ENCODE results near the gene ZNF548. TPM values are rescaled to one million over a fixed set of nuclear protein-coding genes. Genes with fewer than 3 reads are reported as not detected.

The ZNF548 gene
- total RNA-seq = 21.5 and 25.4 TPM in 2 replicates

DNA sequence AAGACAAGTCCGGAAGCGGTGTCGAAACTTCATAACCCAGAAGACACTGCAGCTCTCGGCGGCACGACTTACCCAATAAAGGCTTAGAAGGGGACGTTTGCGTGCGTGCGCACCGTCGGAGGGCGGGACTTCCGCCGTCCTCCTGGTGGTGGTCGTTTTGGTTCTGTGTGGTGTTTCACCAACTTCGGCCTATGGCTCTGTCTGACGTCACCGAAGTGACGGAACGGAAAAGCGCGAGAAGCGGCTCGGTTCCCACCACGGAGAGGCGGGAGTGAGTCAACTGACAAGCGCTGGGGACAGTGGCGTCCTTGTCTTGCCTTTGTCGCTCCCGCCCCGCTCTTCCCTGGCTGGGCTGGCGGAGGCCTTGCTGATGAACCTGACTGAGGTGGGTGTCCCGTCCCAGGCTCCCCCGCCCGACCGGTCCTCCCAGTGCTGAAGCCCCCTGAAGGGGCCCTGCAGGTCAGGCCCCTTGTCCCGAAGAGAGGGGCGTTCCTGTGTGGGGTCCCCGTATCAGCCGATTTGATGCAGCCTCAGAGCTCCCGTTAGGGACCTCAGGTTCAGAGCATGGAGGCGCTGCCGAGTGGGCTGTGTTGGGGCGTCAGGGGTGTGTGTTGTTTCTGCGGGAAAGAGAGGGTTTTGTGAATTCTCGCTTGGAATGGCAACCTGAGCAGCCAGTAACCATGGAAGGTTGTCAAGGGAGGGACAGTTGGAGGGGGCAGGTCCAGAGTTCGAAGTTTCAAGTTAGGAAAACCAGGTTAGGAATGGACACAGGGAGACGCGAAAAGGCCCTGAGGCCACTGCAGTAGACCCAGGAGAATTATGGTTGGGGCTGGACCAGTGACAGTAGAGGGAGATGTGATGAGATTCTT lies at the start of gene ZNF548:
ZNF548 (plus strand) TSS at position 125 of the 869 bp plus-strand sequence; CDS start at position 371, 246 bp downstream.

DNA sequence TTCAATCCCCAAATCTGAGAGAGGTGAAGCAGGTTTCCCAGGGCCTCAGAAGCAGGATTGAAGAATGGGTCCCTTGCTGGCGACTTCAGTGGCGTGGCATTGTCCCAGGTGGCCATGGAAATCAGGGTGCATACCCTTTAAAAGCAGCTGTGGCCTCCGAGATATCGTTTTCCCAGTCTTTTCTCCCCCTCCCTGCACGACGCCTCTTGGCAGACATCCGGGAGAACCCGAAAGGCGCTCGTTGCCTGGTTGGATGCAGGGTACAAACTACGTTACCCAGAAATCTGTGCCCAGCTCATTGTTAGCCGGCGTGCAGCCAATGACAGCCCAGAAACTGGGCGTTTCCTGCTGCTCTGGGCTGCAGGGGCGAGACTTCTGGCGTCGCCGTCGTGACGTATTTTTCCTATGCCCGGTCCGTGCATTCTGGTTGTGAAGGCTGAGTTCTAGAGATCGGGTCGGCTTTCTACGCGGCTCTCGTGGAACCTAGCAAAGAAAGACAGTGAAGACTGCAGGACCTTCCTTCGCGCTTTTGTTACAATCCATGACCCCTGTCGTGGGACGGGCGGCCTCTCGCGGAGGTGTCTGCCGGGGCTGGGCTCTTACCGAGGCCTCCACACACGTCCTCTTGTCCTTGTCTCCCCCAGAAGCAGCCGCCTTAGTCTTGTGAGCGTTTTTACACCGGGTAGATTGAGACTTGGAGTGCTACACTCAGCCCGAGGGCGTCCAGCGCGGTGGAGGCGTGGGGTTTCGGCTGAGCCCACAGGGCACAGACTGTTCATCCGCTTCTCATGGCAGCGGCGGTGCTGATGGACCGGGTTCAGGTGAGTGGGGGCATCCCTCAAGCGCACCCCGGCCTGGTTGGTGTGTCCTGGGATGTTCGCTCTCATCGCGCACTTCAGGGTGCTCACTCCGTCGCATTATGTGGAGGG lies 38.5 kb upstream of the ZNF548 start, which contains the start of gene ZNF304:
ZNF304 (plus strand) TSS at position 395 of the 929 bp plus-strand sequence; CDS start at position 789, 394 bp downstream.

DNA sequence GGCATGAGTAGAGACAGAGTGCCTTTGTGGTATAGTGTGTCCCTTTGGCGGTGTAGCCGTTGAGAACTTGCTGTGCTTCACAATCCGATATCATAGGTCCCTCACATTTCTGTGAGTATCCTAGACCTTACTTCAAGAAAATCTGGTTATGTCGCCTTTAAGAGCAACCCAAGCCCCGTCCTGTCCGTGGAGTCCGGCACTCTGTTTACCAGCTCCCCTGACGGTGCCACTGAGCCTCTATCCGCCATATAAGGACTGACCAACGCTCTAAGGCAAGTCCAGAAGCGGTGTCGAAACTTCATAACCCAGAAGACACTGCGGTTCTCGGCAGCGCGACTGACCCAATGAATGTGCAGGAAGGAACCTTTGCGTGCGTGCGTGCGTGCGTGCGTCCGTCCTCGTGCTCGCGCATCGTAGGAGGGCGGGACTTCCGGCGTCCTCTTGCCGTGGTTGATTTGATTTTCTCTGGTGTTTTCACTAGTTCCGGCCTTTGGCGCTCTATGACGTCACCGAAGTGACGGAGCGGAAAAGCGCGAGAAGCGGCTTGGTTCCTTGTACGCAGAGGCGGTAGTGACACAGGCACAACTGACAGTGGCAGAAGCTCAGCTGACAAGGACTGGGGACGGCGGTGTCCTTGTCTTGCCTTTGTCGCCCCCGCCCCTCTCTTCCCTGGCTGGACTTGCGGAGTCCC lies 26.5 kb upstream of the ZNF548 start, which contains the start of the genes TRAPPC2B and ZNF547:
TRAPPC2B (plus strand) TSS at position 555 of the 691 bp plus-strand sequence. CDS start 1,283 bp downstream, outside the sequence.
ZNF547 (plus strand) TSS at position 555 of the 691 bp plus-strand sequence. CDS start 5,005 bp downstream, outside the sequence.

DNA sequence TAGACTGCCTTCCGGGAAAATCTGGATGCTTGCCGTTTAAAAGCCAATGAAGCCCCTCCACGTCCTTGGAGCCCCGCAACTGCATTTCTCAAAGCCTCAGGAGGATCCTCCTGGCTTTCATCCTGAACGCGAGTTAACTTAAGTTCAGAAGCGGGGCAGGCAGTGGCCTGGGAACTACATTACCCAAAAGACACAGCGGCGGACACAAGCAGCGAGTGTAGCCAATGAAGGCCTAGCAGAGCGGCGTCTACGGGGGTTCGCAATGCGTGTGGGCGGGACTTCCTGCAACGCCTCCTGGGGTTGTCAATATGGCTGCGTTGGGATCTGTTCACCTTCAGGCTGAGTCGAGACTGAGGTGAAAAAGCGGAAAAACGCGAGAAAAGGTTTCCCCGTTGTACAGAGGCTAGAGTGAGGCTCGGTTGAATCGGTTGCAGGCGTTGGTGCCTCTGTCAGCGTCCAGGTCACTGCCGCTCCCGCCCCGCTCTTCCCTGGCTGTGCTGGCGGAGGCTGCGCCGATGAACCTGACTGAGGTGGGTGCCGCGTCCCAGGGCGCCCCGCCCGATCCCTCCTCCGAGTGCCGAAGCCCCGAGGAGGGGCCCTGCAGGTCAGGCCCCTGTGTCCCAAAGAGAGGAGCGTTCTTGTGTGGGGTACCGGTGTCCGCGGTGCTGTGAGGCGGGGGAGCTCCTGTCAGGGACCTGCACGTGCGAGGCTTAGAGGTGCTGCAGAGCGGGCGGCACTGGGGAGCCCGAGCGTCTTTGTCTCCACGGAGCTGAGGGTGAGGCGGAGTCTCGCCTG lies 21.4 kb downstream of the ZNF548 start, which contains the start of gene ZNF17:
ZNF17 (plus strand) TSS at position 285 of the 795 bp plus-strand sequence. CDS start 2,455 bp downstream, outside the sequence.

DNA sequence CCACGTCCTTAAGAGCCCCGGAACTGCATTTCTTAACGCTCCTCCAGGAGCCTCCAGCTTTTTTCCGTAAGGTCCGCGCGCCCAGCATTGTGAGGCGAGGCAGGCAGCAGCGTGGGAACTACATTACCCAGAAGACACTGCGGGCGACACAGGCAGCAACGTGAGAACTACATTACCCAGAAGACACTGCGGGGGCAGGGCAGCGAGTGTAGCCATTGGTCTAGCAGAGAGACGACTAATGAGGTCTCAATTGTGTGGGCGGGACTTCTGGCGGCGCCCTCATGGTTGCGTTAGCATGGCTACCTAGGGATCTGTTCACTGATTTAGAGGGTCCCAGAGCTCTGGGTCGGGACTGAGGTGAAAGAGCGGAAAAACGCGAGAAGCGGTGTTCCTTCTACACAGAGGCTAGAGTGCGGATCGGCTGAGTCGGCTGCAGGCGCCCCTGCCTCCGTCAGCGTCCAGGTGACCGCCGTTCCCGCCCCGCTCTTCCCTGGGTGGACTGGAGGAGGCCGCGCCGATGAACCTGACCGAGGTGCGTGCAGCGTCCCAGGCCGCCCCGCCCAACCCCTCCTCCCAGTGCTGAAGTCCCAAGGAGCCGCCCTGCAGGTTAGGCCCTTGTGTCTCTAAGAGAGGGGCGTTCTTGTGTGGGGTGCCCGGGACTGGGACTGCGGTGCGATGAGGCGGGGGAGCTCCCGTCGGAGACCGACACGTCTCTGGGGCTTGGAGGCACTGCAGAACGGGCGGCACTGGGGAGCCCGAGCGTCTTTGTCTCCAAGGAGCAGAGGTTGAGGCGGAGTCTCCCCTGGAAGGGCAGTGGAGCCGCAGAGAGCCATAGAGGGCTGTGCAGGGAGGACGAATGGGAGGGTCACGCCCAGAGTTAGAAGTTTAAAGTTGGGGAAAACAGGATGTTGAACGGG lies 45.7 kb downstream of the ZNF548 start, which contains the start of gene ZNF749:
ZNF749 (plus strand) TSS at position 264 of the 917 bp plus-strand sequence; CDS start at position 518, 254 bp downstream.

Other genes starting within 250 kb of the ZNF548 start
- gene ZIM3, start 244.7 kb upstream of the ZNF548 start, total RNA-seq = not detected in 2 replicates
- gene DUXA, start 222.4 kb upstream of the ZNF548 start, total RNA-seq = not detected in 2 replicates
- gene ZNF264, start 198.4 kb upstream of the ZNF548 start, total RNA-seq = 19.5 and 27.7 TPM in 2 replicates
- 0.37 and 1.00 TPM in 2 replicates for gene AURKC, start 158.8 kb upstream of the ZNF548 start, total RNA-seq
- gene ZNF805, start 149.2 kb upstream of the ZNF548 start, total RNA-seq = 23.5 and 35.5 TPM in 2 replicates
- 69.1 and 78.3 TPM in 2 replicates for gene ZNF460, start 109.4 kb upstream of the ZNF548 start, total RNA-seq
- gene ZNF543, start 69.4 kb upstream of the ZNF548 start, total RNA-seq = 9.1 and 10.1 TPM in 2 replicates
- 9.4 and 10.7 TPM in 2 replicates for gene ZNF304, start 38.6 kb upstream of the ZNF548 start, total RNA-seq
- gene TRAPPC2B, start 26.3 kb upstream of the ZNF548 start, total RNA-seq = 9.8 and 13.2 TPM in 2 replicates
- gene ZNF547, start 26.3 kb upstream of the ZNF548 start, total RNA-seq = 4.6 and 5.2 TPM in 2 replicates
- gene ZNF17, start 21.3 kb downstream of the ZNF548 start, total RNA-seq = 10.4 and 11.5 TPM in 2 replicates
- gene ZNF749, start 45.5 kb downstream of the ZNF548 start, total RNA-seq = 6.8 and 8.9 TPM in 2 replicates
- 0.28 and 0.57 TPM in 2 replicates for gene VN1R1, start 67.3 kb downstream of the ZNF548 start, total RNA-seq
- 12.1 and 18.6 TPM in 2 replicates for gene ZNF772, start 87.7 kb downstream of the ZNF548 start, total RNA-seq
- 11.0 and 18.1 TPM in 2 replicates for gene ZNF419, start 97.9 kb downstream of the ZNF548 start, total RNA-seq
- 14.8 and 27.3 TPM in 2 replicates for gene ZNF773, start 110.1 kb downstream of the ZNF548 start, total RNA-seq
- 4.7 and 4.9 TPM in 2 replicates for gene ZNF549, start 137.5 kb downstream of the ZNF548 start, total RNA-seq
- gene ZNF550, start 170.0 kb downstream of the ZNF548 start, total RNA-seq = 7.3 and 7.8 TPM in 2 replicates
- 4.7 and 5.0 TPM in 2 replicates for gene ZNF416, start 189.1 kb downstream of the ZNF548 start, total RNA-seq
- gene ZIK1, start 194.3 kb downstream of the ZNF548 start, total RNA-seq = 5.4 and 5.5 TPM in 2 replicates
- gene ZNF530, start 210.0 kb downstream of the ZNF548 start, total RNA-seq = 1.6 and 2.6 TPM in 2 replicates
- 15.5 and 18.8 TPM in 2 replicates for gene ZNF134, start 224.4 kb downstream of the ZNF548 start, total RNA-seq
- 8.0 and 10.2 TPM in 2 replicates for gene ZNF211, start 243.3 kb downstream of the ZNF548 start, total RNA-seq

Data from smooth muscle cell of bladder (primary cell).